Amniotic stem cell (primary cell): Measurements from ENCODE around the gene ZNF135.

Experiments used
- DNase-seq: peaks from one replicate; lab custom pipeline; 2025; lab: John Stamatoyannopoulos, UW

Gene ZNF135

DNA sequence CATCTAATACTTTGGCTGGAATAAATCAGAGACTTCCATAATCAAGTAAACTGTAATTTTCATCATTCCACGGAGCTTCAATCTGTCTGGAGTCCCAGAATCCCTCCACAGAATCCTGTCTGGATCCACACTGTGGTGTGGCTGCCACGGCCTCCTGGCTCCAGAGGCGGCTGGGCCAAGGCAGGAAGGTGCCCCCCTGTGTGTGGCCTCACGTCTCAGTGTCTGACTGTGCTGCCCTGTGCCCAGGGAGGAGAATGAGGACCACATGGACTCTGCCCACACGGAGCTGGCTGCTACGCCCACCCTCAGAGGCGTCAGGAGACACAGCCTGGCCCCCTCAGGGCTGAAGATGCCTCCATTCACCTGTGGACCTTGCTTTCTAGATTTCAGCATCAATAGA lies 12.2 kb upstream of the ZNF135 start:
- DNase-seq: no peak

DNA sequence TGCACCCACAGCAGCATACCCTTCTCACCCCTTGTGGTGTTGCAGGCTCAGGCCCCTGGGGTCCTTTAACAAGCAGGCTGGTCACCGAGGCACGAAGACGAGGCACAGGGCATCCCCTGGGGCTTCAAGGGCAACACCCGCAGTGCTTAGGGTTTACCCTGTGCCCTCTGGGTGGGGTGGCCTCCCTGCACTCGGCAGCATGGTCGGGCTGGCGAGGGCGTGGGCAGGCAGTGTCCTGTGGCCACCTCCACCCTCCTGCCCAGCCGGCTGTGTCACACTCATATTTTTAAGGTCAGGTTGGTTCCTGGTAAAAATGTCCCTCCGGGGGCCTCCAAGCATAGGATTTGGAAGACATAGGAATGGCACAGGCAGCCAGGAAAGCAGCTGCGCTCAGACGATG lies 11.4 kb upstream of the ZNF135 start:
- DNase-seq: no peak

DNA sequence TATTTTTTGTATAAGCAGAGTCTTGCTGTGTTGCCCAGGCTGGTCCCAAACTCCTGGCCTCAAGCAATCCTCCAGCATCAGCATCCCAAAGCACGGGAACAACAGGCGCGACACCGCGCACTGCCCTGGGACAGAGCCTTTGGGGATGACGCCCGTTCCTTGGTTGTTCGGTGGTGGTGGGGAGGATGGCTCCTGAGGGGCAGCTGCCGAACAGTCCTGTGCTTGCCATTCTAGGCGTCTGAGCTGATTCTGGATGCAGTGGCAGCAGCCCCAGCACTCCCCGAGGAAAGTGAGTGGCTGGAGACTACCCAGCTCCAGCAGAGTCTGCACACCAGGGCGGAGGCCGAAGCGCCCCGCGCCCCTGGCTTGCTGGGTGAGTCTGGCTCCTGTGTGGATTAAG lies 6.8 kb upstream of the ZNF135 start:
- DNase-seq: no peak

DNA sequence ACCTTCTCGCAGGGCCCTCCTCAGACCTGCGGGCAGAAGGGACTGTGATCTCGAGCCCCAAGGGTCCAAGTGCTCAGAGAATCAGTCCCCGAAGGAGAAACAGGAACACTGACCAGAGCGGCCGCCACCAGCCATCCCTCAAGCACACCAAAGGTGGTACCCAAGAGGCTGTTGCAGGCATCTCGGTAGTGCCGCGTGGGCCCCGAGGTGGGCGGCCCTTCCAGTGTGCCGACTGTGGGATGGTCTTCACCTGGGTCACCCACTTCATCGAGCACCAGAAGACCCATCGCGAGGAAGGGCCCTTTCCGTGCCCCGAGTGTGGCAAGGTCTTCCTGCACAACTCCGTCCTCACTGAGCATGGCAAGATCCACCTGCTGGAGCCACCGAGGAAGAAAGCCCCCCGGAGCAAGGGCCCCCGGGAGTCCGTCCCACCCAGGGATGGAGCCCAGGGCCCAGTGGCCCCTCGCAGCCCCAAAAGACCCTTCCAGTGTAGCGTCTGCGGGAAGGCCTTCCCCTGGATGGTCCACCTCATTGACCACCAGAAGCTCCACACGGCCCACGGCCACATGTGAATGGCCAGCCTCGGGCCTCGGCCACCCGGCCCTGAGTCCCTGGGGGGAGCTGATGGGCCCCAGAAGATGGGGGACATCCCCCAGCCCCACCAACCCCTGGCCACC lies 5.5 kb upstream of the ZNF135 start:
- DNase-seq: no peak

DNA sequence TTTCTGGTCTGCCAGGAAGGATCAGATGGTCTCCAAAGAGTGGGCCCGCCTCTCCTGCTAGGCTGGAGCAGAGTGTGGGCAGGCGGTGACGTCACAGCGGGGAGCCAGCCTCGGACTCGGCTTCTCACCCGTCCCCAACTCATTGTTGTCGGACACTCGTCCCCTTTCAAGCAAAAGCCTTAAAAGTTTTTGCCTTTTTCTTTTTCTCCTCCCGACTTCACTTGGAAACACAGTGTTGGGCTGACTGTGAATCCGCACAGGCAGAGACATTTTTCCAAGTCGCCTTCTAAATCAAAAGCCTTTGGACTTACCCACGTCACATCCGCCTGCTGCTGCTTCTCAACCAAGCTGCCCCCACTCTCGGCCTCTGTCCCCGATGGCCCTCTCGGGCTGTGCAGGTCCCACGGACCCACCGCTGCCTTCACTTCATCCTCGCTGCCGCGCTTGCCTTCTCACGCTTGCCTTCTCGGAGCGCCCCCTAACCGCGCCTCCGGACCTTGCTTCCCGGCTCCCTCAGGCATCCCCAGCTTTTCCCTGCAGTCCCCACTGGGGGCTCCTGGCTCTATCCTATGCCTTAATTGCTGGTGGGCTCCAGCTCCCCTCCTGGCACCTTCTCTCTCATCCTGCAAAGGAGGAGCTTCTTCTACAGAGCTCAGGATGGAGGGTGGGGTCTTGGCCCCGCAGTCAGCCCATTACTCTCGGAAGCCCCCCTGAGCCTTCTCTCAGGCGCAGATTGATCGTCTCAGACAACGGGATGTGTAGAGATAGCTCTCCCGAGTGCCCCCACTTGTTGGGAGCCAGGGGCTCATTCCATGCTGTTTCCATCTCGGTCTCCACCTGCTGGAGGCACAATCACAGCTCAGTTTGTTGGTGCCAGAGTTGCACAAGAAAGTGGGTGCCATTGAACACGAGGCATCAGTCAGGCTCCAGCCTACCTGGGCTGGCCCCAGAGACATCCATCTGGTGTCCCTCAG lies 3.9 kb upstream of the ZNF135 start:
- no peak for DNase-seq

DNA sequence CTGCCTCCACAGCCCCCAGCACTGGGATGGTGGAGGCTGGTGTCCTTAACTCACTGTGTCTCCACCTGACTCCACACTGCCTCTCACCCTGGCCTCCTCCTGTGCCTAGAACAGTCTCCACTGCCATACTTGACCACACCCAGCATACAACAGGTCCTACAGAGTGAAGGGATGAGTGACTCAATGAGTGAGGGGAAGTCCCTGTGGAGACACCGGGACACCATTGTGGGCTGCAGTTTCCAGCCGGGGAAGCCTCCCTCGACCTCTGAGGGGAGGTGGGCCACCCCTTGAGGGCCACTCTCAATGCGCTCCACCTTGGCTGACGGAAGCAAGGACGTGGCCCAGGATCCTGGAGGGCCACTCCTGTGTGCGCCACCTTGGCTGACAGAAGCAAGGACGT lies 2.8 kb upstream of the ZNF135 start:
- DNase-seq: no peak

DNA sequence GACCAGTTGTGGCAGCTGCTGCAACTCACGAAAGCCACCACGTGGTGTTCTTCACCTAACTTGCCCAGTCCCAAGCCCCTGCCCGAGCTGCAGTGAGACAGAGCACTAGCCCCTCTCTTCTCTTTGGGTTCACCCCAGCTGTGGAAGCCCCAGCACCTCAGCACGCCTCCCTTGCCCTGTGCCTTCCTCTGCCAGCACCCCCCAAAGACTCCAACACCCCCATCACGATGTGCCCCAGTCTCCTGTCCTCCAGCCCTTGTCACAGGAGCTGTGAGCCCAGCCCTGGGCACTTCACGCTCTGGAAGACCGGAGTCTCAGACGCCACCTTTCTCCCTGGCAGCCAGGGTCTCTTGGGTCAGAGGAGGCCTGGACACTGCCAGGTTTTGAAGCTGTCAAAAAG lies 2.2 kb upstream of the ZNF135 start:
- DNase-seq: no peak

DNA sequence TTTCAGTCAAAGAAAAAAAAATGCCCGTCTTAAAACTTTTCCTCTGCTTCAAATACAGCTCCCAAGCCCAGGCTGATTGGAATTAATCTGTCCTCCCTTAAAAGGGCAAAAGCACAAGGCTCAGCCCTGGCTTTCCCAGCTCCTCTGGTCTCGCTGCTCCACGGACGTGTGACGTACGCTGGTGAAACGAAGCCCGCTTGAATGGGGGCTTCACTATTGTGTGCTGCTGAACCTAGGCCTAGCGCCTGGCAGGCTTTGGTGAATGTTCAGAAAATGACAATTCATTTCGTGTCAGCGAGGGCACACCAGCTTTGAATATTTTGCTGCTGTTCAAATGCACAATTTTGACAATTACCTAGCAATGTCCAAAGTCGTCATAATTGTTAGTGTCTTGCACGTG lies 615 bp upstream of the ZNF135 start:
- no peak for DNase-seq

DNA sequence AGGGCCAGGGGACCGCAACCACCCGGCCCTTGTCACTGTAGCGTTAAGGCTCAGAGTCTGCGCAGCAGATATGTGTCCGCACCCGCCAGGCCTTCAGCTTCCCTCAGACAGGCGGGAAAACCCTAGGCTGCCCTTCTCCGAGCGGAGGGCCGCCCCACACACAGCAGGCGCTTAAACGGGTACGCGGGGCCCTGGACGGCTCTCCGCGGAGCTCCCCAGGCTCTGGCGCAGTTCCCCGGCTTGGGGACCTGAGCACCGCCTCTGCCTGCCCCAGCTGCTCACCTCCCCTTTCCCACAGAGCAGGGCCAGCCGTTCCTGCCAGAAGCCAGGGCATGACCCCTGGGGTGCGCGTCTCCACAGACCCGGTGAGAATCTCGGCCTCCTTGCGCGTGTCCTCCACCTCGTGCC lies 593 bp downstream of the ZNF135 start:
- DNase-seq: no peak

DNA sequence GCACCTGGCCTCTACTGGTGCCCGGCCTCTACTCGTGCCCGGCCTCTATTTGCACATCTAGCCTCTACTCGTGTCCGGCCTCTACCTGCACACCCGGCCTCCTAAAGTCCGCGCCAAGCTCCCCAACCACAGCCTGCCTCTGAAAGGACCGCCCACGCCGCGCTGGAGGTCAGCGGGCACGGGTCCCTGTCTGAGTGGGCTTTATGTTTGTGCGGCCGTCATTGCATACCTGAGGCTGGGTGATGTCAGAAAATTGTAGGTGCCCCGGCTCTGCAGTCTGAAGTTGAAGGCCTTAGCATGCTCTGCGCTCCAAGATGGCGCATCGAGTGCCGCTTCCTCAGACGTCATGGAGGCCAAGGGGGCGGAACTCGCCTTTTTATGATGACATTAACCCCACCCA lies 1.1 kb downstream of the ZNF135 start:
- DNase-seq: no peak

DNA sequence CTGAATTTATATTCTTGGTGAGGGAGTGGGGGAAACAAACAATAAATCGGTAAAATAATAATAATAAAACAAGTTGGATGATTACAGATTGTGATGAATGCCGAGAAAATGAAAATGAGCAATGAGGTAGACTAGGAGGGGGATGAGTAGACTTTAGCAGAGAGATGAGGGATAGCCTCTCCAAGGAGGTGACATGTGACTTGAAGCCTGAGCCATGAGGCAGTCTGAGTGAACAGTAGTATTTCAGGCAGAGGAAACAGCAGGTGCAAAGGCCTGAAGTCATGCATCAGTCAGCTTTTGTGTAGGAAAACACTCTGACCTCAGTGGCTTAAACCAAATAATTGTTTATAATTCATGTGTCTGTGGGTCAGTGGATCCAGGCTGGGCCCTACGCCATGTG lies 4.6 kb downstream of the ZNF135 start:
- DNase-seq: no peak

DNA sequence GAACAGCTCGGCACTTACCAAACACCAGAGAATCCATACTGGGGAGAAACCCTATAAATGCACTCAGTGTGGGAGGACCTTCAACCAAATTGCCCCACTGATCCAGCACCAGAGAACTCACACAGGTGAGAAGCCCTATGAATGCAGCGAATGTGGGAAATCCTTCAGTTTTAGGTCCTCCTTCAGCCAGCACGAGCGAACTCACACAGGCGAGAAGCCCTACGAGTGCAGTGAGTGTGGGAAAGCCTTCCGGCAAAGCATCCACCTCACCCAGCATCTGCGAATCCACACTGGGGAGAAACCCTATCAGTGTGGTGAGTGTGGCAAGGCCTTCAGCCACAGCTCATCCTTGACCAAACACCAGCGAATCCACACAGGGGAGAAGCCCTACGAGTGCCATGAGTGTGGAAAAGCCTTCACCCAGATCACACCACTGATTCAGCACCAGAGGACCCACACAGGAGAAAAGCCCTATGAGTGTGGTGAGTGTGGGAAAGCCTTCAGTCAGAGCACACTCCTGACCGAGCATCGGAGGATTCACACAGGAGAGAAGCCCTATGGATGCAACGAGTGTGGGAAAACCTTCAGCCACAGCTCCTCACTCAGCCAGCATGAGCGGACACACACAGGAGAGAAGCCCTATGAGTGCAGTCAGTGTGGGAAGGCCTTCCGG lies 8.3 kb downstream of the ZNF135 start:
- no peak for DNase-seq

DNA sequence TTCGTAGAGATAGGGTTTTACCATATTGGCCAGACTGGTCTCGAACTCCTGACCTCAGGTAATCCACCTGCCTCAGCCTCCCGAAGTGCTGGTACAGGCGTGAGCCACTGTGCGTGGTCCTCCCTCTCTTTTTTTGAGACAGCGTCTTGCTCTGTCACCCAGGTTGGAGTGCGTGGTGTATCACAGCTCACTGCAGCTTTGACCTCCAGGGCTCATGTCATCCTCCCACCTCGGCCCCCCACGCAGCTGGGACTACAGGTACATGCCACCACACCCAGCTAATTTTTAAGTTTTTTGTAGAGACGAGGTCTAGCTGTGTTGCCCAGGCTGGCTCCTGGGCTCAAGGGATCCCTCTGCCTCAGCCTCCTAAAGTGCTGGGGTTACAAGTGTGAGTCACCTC lies 20.7 kb downstream of the ZNF135 start:
- DNase-seq: no peak

DNA sequence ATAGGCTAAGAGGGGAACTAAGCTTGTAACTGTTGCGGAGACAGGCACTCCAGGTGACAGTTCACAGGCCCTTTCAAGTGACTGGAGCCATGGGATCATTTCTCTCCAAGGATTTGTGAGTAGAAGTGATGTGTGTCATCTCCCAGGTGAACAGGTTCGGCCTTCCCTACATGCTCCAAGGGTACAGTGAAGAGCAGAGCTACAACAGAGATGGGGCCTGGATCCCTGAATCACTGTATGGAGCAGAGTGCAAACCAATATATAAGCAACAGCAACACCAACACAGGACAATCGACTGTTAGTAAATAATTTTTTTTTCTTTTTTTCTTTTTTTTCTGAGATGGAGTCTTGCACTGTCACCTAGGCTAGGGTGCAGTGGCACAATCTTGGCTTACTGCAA lies 23.9 kb downstream of the ZNF135 start:
- DNase-seq: no peak

DNA sequence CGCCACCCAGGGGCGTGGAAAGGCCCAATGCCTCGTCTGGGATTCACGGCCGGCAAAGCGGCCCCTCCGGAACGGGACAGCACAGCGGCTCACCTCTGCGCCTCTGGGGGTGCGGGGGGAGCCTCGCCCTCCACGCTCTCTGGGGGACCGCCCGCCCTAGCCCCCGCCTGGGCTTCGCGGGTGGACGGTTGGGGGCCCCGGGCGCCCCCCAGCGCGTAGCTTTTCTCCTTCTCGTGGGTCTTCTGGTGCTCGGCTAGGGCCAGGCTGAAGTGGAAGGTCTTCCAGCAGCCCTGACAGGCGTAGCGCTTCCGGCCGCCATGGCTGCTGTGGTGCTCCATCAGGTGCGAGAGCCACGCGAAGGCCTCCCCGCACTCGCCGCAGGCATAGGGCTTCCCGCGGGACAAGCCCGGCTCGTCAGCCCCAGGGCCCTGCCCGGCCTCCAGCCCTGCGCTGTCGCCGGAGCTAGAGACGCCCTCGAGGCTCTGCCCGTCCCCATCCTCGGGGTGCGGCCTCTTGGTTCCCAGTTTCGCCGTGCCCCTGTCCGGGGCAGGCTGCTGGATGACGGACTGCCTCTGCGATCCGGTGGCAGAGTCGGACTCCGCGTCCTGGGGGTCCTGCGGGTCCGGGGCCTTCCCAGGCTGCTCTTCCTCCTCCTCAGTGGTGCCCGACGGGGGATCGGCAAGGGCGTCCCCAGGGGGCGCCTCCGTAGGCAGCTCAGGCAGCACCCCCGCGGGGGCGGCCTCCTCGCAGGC lies 25.7 kb downstream of the ZNF135 start:
- no peak for DNase-seq

DNA sequence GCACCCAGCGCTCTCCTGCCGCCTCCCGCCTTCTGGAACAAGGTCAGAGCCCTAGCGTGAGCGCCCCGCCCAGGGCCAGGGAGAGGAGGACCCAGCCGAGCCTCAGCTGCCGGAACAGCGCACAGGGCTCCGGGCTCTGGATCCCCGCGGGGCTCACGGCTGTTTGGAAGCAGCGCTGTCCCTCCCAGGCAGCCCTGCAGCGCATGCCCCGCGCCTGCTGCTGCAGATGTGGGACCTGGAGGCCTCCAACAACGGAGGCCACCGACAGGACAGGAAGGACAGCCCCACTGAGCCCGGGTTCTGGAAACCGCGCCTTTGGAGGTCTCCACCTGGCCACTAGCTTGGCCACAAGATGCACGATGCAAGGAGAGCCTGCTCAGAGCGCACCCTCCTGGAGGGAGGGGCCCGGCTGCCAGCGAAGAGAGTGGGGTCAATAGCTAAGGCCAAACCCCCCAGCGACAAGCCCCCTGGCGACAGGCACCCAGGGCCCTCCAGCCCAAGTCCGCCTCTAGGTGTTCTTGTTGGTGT lies 26.3 kb downstream of the ZNF135 start:
- DNase-seq: no peak

DNA sequence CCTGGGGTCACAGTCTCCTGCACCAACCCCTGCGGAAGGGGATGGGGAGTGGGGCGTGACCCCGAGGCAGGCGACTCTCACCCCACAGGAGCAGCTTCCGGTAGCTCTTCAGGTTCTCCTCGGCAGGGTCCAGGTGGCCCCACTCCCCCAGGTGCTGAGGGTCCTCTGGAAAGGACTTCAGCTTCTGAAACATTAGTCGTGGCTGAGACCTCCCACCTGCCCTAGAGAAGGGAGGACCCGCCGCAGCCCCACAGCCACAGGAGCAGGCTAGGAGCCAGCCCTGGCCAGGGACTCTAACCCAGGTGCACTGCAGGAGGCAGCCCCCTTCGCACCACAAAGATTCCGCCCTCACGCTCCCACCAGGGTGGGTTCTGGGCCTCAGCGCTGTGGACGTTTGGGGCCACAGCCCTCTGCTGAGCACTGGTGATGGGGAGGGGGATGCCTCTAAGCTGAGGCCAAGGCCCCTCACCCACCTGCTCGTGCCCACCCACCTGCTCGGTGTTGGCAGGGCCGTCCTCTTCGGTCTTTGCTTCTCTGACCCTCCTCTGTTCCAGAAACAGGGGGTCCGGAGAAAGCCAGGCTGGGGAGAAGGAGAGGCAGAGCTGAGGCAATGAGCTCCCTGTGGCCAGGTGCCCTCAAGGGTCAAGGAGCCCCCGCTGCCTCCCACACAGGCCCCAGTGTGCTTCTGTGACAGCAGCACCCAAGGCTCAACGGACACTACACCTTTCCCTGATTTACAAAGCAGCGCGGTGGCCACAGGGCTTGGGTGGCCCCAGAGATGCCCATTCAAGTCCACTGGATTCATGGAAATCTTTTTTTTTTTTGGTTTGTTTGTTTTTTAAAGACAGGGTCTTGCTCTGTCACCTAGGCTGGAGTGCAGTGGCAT lies 28.0 kb downstream of the ZNF135 start:
- no peak for DNase-seq

DNA sequence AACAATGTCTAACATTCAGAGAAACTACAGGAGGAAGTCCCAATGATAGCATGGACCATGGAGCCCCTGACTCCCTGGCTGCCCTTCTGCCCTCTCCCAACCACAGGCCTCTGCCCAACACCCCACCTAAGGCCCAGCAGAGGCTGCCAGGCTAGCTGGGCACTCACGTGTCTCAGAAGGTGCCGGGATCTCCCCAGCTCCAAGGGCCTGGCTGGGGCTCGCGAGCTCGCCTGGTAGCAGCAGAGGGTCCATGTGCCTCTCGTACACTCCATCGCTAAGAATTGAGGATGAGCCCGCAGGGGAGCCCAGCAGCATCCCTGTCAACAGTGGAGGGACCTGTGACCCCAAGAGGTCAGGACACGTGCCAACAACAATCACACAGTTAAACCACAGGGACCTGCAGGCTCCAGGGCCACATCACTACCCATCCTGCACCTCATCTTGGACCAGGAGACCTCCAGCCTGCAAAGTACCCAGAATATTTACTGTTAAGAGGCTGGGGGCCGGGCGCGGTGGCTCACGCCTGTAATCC lies 29.5 kb downstream of the ZNF135 start:
- DNase-seq: no peak

DNA sequence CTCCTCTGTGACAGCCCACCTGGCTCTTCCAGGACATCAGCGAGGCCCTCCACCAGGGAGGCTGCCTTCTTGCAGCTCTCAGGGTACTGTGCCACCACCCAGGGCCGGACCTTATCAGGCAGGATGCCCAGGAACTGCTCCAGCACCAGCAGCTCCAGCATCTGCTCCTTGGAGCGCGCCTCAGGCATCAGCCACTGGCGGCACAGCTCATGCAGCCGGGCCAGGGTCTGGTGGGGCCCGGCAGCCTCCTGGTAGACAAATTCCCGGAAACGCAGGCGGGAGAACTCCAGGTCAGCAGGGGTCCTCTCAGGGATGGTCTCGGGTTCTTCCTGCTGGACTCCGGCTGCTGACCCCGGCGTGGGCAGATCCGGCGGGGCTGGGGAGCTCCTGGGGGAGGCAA lies 30.8 kb downstream of the ZNF135 start:
- no peak for DNase-seq

DNA sequence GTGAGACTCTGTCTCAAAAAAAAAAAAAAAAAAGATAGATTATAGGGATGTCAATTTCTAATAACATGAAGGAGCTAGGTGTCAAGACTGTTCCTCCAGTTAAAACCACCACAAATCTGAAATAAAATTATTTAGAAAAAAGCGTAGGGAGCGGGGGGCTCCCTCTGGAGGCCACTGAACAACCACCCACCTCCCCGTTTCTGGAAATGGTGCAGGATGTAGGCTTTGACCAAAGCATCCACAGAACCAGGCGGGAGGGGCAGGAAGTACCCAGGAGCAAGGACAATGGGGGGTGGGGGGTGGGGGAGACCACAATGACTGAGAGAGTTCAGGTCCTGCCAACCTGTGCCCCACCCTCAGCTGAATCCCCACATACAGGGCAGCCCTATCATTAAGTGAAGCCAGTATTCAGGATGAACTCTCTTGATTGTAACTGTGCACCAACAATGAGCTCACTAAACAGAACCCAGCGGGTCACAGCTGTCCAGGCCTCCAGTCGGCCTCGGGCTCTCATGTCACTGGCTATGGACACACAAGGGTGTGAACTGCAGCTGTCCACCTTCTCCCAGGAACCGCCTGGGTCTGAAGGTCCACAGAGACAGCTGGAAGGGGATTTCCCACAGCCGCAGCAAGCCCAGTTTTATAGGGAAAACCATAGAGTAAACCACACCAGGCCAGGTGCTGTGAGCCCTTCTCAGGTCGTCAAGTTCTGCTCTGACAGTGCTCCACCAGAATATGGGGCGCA lies 32.3 kb downstream of the ZNF135 start:
- no peak for DNase-seq
